ENCODE results near the gene CCL16.

- TF ChIP-seq CTCF (IDR thresholded peaks at IDR 0.05) (no peak), POLR2A (IDR thresholded peaks at IDR 0.05) (no peak), POLR2AphosphoS5 (IDR thresholded peaks at IDR 0.05) (no peak)
Measured at GRCh38 chr17:35977509-35977908, 3.8 kb downstream of the CCL16 start.
